ENCODE measurements around the gene HMGCL. TPM values are rescaled to one million over a fixed set of nuclear protein-coding genes. Genes with fewer than 3 reads are reported as not detected.
A peak's percentile ranks its signal among the peaks of the same experiment; 100 is the strongest.

Gene HMGCL
- total and polyA plus RNA-seq, 2 donors from 2014 or later = 51.5 to 205 TPM

GRCh38 chr1:23810818-23811540 is 14.2 kb downstream of the HMGCL start:
- H3K4me3 ChIP-seq (ENCODE audit: low read length in 3 of 3) = no peak overlapping the region
- H3K27me3 ChIP-seq (ENCODE audit: control insufficient read depth, insufficient read depth, low read length) = no peaks in the 10 kb centered on the region
- H3K27ac ChIP-seq (ENCODE audit: low read depth in 2 of 2, low read length in 2 of 2) = no peak overlapping the region
- peaks cover 4 to 30% (median 28%) of the 10 kb centered on the region in 3 donors for H3K36me3 ChIP-seq (ENCODE audit: control insufficient read depth in 2 of 3, insufficient read depth in 3 of 3, low read length in 3 of 3)
- DNase-seq (peak in 3 of 5 donors; percentile 52 to 60 (median 56)), FAIRE-seq (no peak)
- TF ChIP-seq, protein P1, sequence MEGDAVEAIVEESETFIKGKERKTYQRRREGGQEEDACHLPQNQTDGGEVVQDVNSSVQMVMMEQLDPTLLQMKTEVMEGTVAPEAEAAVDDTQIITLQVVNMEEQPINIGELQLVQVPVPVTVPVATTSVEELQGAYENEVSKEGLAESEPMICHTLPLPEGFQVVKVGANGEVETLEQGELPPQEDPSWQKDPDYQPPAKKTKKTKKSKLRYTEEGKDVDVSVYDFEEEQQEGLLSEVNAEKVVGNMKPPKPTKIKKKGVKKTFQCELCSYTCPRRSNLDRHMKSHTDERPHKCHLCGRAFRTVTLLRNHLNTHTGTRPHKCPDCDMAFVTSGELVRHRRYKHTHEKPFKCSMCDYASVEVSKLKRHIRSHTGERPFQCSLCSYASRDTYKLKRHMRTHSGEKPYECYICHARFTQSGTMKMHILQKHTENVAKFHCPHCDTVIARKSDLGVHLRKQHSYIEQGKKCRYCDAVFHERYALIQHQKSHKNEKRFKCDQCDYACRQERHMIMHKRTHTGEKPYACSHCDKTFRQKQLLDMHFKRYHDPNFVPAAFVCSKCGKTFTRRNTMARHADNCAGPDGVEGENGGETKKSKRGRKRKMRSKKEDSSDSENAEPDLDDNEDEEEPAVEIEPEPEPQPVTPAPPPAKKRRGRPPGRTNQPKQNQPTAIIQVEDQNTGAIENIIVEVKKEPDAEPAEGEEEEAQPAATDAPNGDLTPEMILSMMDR (IDR thresholded peaks at IDR 0.05; ENCODE audit: borderline replicate concordance, extremely low read depth, insufficient read depth) = peak; percentile 52
- no peaks in the 10 kb centered on the region for H3K9me3 ChIP-seq (ENCODE audit: control insufficient read depth in 2 of 3, insufficient read depth in 1 of 3, low read length in 3 of 3)
- H3K4me1 ChIP-seq (ENCODE audit: control insufficient read depth in 2 of 3, insufficient read depth in 2 of 3, low read depth in 1 of 3, low read length in 3 of 3) = peaks cover 0 to 9% (median 6%) of the 10 kb centered on the region in 3 donors
- no peak overlapping the region for H3K9ac ChIP-seq (ENCODE audit: low read length in 3 of 3)
- intact Hi-C loops (cut with DNase I) = no loop called here

DNA sequence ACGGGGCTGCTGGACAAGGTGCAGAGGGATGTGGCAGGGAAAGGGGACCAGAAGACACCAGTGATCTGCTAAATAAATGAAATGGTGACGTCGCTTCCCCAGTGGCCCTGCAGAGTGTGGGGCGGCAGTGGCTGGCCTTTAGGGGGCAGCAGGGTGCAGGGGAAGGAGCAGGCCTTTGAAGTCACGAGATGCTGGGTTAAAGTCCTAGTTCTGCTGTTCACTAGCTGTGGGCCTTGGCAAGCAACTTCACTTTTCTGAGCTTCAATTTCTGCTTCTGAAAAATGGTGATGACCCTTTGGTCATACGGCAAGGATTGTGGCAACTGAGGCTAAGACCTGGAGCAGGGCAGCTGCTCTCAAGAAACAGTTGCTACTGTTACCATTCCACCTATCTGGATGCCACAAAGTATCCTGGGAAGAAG is 15.5 kb downstream of the HMGCL start:
- Histone ChIP-seq H3K9ac (ENCODE audit: low read length in 3 of 3) (no peak overlapping the region), H3K27me3 (ENCODE audit: control insufficient read depth, insufficient read depth, low read length) (no peaks in the 10 kb centered on the region), H3K36me3 (ENCODE audit: control insufficient read depth in 2 of 3, insufficient read depth in 3 of 3, low read length in 3 of 3) (peaks cover 4 to 30% (median 25%) of the 10 kb centered on the region in 3 donors), H3K9me3 (ENCODE audit: control insufficient read depth in 2 of 3, insufficient read depth in 1 of 3, low read length in 3 of 3) (no peaks in the 10 kb centered on the region), H3K4me1 (ENCODE audit: control insufficient read depth in 2 of 3, insufficient read depth in 2 of 3, low read depth in 1 of 3, low read length in 3 of 3) (peaks cover 0 to 9% (median 6%) of the 10 kb centered on the region in 3 donors), H3K27ac (ENCODE audit: low read depth in 2 of 2, low read length in 2 of 2) (peak overlapping the region; percentile 59 to 67), H3K4me3 (ENCODE audit: low read length in 3 of 3) (no peak overlapping the region)
- DNase-seq (peak; percentile 58 to 85 (median 63)), FAIRE-seq (no peak)
- intact Hi-C loops (cut with DNase I) = no loop called here
- TF ChIP-seq, protein P1 (IDR thresholded peaks at IDR 0.05; ENCODE audit: borderline replicate concordance, extremely low read depth, insufficient read depth) = peak; percentile 76

GRCh38 chr1:23807453-23807852 is 17.8 kb downstream of the HMGCL start:
- TF ChIP-seq, protein P1 (IDR thresholded peaks at IDR 0.05; ENCODE audit: borderline replicate concordance, extremely low read depth, insufficient read depth) = no peak
- FAIRE-seq = no peak
- no peak overlapping the region for H3K4me3 ChIP-seq (ENCODE audit: low read length in 3 of 3)
- H3K4me1 ChIP-seq (ENCODE audit: control insufficient read depth in 2 of 3, insufficient read depth in 2 of 3, low read depth in 1 of 3, low read length in 3 of 3) = peaks cover 0 to 9% (median 6%) of the 10 kb centered on the region in 3 donors
- DNase-seq = no peak
- no peaks in the 10 kb centered on the region for H3K9me3 ChIP-seq (ENCODE audit: control insufficient read depth in 2 of 3, insufficient read depth in 1 of 3, low read length in 3 of 3)
- no peak overlapping the region for H3K27ac ChIP-seq (ENCODE audit: low read depth in 2 of 2, low read length in 2 of 2)
- peaks cover 3 to 23% (median 16%) of the 10 kb centered on the region in 3 donors for H3K36me3 ChIP-seq (ENCODE audit: control insufficient read depth in 2 of 3, insufficient read depth in 3 of 3, low read length in 3 of 3)
- no peaks in the 10 kb centered on the region for H3K27me3 ChIP-seq (ENCODE audit: control insufficient read depth, insufficient read depth, low read length)
- H3K9ac ChIP-seq (ENCODE audit: low read length in 3 of 3) = no peak overlapping the region
- intact Hi-C loops (cut with DNase I) = no loop called here
